GM18502 (cell line): Measurements from ENCODE around the gene TRIM46.
"Not testable (repeated sequence)": the region's sequence is repeated elsewhere in the genome, so short reads cannot be mapped to it uniquely, and the experiment has no call there.

Experiments used
- ATAC-seq: cut with Tn5 transposase; IDR thresholded peaks from one replicate; pipeline ENCODE4 v1.9.1; 2021; ENCODE audit warnings: mild to moderate bottlenecking; ENCODE audit not compliant: unreplicated experiment, poor library complexity

The TRIM46 gene

DNA sequence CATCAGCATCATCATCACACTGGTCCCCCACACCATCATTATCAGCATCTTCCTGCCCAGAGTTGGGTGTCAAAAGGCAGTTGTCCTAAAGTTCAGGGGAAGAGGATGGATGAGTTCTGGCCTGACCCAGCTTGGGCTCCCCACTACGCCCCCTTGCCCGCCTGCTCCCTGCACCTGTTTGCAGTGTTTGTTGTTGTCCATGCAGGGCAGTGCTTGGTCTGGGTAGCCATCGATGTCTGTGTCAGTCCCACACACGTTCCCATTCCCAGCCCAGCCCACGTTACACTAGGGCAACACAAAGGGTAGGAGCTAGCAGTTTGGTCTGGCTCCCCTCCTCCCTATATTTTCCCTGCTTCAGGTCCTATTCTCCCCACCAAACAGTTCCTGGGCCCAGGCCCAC is 27.3 kb downstream of the TRIM46 start:
- no peak for ATAC-seq

DNA sequence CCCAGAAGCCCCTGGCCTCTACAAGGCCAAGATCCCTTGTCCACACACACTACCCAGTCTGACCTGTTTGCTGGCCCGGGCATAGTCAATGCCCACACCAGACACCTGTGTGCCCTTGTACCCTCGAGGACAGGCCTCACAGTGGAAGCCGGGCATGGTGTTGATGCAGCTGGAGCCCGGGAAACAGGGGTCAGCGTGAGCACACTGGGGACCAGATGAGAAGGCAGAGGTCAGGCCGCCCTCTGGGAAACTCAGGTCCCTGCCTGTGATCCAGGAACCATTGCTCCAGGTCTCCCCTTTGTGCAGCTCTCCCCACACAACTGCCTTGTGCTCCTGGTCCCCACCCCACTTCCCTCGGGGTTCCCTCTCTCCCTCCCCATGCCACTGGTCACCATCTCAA is 28.5 kb downstream of the TRIM46 start:
- ATAC-seq, result no peak

DNA sequence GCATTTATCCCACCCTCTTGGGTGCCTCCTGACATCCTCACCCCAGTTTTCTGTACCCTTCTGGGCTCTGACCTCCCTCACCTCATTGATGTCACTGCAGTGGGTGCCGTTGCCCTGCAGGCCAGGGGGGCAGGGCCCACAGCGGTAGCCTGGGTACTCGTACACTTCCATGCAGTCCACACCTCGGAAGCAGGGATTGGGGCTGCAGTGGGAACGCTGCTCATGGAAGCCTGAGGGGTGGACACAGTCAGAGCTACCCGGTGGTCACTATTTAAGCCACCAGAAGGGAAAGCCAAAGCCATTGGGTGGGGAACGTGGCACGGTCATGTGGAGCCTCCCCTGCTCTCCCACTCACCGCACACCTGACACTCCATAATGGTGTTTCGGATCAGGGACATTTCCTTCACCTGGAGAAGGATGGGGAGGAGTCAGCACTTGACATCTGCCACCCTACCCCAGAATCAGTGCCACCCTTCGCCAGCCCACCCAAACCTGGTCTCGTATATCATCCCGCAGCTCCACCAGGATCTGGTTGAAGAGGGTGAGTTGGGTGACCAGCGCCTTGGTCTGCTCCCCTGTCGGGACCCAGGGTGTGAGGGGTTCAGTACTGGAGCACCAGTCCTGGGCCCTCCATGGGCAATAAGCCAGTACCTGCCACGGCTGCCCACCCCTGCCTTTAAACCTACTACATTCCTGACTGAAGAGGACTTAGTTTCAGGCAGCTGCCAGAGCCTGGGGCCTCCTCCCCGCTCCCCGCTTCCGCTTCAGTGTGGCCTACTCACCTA is 29.3 kb downstream of the TRIM46 start:
- no peak for ATAC-seq

DNA sequence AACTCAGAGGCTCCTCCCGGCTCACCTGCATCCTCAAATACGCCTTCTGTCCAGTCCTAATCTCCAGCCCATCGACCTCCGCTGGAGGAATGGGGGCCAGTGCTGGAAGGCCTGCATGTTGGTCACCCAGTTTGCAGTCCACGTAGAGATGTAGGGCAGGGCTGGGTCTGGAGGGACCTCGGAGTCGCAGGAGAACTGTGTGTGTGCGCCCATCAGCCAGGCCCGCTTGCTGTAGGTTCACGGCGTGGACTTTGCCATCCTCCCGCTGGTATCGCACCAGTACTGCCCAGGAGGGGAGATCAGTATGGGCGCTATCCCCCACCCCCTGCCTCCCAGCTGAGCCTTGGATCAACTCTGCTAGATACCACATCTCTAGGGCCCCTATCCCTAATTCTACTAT is 31.4 kb downstream of the TRIM46 start:
- ATAC-seq, result no peak

DNA sequence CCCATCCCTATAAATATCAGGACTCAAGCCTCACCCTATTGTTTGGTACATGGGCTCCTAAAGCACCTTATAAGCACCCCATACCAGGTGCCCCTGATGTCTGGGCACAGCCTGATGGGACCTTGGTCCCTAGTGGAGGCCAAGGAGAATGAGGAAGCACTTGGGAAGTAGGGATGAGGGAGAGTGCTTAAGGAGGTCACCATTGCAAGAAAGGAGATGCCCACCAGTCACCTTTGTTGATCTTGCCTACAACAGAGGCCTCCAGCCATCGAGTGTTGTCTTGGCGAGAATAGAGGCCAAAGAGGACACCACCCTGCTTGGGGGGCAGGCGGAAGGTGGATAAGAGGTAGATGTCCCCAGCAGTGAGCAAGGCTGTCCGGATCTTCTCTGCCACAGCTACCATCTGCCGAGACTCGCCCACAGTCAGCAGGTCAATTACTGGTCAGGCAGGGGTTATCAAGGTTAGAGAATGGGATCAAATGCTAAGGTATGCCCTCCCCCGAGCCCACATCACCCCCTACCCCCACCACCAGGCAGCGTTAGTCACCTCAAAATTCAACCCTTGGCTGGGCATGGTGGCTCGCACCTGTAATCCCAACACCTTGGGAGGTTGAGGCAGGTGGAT is 32.4 kb downstream of the TRIM46 start:
- ATAC-seq, result no peak

DNA sequence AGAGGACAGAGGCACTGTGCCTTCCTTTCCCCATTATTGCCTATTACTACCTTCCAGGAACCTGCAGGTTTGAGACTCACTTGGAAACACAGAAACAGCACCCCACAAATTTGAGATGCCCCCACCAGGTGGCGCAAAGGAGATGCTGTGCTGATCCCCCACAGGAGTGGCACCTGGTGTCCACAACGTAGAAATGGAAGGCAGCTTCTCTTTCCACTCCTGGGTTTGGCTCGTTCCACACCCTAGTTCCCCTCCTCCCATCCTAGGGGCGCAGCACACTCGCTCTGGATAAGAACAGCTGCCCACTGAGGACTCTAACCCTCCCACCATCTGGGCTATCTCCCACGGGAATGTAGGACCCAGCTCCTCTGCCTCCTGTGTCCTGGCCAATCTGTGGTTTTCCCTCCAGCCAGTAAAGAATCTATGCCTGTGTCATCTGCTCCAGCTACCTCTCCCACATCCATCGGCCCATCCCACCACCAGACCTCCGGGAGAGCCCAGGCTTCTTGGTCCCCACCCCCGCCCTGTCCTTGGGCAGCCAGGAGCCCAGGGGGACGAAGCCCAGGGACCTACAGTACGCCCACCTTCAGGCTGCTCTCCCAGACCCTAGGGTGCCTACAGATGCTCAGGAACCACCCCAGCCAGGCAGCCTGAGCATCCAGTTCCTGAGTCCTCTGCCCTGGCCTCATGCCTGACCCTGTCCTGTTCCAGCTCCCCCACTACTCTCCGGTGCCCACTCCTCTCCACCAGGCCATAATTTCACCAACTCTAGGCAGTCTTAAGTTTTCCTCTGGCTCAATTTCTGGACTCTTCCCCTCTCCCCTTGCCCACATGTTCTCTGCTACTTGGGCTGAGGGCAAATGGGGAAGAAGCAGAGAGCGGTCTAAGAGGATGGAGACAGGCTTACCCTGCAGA is 33.5 kb downstream of the TRIM46 start:
- ATAC-seq, result no peak

DNA sequence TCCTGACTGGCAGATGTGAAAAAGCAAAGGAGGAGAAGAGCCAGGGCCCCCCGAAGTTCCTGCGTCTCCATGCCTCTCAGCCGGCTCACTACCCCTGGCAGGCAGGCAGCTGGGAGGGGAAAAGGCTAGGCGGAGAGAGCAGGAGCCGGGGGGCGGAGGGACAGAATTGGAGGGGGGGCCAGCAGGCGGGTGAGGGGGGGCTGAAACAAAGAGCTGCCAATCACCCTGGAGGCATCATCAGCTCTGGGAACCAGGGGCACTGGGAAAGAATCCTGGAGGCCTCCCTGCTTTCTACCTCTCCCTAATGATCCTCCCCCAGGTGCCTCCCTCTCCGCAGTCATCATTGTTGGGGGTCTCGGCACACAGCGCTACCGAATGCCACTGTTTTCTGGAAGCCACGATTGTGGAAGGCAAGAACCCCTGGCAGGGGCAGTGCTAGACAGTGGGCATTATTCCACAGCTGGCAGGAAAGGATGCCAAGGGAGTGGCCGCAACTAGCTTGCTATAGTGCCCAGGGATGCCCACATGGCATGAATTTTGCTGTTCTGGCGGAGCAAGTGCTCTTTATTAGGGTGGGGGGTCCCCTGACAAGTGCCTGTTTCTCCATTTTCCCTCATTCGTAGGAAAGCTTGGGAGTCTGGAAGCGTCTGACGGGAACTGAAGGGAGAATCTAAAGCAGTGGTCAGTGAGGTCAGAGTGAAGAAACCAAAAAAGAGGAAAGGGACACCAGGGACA is 34.3 kb downstream of the TRIM46 start, which contains the start of gene THBS3:
Gene THBS3 (minus strand): TSS at position 92 of the 735 bp plus-strand sequence. CDS start 21 bp downstream, at position 71.
- ATAC-seq, result no peak

DNA sequence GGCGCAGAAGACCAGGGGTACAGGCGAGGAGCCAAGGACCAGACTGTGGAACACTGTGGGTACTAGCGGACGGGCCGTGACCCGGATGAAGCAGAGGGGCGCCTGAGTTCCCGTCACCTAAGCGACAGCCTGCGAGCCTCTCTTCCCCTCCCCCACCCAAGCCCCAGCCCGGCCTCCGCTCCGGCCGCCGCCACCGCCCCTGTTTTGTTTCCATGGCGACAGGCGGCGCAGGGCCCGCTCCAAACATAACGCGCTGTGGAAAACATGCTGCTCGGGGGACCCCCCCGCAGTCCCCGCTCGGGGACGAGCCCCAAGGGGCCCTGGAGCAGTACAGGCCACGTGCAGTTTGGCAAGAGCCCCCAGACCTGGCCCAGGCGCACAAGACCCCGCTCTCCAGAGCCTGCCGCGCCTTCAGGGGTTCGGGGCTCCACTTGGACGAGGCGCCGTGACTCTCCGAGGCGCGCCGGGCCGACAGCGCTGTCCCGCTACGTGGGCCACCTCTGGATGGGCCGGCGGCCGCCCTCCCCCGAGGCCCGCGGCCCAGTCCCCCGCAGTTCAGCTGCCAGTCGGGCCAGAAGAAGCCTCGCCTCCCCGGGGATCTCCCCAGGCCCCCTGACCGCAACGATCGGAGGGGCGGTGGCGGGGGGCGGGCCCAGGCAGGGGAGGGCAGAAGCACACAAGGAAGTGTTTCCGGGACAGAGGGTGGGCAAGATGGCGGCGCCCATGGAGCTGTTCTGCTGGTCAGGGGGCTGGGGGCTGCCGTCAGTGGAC is 35.1 kb downstream of the TRIM46 start, which contains the start of gene MTX1:
Gene MTX1 (plus strand): TSS at position 155 of the 771 bp plus-strand sequence. CDS start 110 bp downstream, at position 265.
- ATAC-seq, result peak; percentile 80

DNA sequence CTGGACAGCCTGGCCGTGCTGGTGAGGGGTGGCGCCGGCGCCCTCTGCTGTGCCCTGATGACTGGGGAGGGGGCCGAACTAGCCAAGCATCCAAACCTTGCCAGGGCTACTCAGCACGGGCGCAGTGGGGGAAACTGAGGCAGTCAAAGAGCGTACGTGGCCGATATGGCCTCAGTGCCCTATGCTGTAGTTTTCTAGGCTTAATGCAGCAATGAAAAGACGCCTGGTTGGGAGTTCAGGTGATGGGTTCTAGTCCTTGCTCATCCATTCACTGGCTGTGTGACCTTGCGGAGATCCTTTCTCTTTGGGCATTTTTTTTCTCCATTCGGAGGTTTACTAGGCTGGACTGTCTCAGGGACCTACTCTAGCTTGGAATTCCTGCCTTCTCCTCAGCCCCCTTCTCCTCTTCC is 35.7 kb downstream of the TRIM46 start:
- no peak for ATAC-seq

DNA sequence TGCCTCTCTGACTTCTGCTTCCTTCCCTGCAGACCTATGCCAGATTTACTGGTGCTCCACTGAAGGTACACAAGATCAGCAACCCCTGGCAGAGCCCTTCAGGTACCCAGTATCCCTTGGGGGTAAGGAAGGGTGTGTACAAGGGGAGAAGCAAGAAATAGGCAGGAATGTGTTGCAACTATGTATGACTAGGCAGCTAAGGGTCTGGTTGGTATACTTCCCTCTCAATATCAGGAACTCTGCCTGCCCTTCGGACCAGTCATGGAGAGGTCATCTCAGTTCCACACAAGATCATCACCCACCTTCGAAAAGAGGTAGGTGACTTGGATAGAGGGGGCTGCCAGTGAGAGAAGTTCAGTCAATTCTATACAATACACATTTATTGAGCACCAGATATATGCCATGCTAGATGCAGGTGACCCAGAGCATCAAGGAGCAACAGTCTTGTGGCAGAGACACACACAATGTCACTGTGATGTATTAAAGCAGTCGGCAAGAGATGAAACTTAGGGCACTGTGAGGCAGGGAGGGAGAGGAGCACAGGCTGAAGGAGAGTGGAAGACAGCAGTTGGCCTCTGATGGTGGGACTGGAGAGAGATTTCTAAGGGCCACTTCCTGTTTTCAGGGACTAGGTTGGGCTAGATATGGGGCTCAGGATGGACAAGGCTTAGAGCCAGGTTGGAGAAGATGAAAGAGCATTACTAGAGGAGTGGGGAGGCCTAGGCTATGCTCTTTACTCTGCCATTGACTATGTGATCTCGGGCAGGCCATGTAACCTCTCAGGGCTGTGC is 36.9 kb downstream of the TRIM46 start:
- ATAC-seq, result no peak

DNA sequence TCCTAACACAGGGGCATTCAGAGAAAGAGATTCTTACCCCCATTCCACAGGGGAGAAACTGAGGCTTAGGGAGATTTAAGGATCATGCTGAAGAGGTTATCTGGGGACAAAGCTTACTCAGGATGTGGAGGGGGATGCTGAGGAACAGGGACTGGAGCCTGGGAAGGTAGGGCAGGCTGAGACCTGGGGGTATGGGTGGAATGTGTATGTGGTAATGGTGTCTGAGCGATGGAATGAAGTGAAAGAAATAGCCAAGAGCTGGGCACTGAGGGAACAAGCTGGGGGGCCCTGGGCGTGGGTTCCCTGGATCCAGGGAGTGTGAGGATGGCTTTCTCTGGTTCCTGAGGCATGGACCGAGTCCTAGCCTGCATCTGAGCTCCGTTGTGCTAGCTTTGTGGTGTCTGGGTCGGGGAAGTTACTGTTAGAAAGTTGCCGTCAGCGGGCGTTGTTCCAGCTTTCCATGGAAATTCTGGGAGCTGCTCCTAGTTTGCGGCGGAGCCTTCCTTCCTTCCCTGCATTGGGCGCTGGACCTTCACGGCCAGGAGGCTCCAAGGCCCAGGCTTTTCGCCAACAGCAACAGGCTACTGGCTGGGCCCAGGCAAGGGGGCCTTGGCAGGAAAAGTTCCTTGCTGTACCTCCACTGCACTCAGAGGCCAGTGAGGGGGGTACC is 37.9 kb downstream of the TRIM46 start:
- not testable (repeated sequence) for ATAC-seq

DNA sequence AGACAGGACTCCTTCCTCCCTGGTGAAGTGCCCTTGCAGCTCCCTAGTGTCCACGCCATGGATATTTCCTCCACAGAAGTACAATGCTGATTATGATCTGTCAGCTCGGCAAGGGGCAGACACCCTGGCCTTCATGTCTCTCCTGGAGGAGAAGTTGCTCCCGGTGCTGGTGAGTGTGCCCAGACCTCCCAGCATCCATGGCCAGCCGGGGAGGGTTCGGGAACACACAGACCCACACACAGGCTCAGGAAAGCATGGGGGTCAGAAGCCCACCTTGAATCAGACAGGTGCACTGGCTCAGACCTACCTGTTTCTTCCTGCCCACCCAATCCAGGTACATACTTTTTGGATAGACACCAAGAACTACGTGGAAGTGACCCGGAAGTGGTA is 38.4 kb downstream of the TRIM46 start:
- ATAC-seq, result not testable (repeated sequence)

DNA sequence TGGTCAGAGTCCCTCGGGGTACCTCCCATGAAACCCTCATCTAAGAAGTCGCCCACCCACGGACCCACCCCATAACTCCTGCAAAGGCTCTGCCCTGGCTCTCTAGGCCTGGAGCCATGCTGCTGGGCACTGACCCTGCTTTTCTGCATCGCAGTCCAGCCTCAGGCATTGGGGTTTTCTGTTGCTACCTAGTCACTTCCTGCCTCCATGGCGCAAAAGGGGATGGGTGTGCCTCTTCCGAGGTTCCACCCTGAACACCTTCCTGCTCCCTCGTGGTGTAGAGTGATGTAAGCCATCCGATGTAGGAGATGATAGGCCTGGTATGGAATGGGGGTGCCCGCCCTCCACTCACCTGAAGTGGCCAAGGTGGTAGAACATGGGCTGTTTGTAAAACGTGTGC is 41.1 kb downstream of the TRIM46 start:
- not testable (repeated sequence) for ATAC-seq

DNA sequence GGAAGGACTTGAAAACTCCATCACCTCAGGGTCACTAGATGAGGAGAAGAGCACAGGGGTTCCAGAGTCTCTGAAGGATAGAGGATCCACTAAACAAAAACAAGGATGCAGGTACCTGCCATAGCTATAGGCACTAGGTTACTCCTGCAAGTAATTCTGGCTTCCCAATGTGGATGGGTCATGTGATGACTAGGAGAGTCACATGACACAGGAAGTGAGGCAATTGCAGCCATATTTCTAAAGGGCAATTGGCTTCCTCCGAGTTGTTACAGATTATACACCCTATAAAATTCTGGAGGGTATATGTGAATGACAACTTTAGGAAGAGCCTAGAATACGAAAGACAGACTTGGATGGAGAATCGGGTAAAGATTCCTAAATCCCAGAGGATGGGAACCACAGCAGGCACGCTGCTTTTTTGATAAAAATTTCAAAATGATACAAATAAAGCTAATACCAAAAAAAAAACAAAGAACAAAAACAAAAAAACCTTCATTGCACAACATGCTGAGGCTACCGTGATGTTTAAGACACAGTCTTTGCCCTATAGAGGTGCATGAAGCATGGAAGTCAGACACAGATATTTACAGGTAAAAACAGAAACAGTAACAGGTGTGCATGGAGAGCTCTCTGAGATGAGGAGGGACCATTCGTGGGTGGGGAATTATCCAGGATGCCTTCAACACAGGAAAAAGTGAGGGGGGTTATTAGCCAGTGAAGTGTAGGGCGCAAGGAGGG is 45.4 kb downstream of the TRIM46 start:
- ATAC-seq, result no peak

DNA sequence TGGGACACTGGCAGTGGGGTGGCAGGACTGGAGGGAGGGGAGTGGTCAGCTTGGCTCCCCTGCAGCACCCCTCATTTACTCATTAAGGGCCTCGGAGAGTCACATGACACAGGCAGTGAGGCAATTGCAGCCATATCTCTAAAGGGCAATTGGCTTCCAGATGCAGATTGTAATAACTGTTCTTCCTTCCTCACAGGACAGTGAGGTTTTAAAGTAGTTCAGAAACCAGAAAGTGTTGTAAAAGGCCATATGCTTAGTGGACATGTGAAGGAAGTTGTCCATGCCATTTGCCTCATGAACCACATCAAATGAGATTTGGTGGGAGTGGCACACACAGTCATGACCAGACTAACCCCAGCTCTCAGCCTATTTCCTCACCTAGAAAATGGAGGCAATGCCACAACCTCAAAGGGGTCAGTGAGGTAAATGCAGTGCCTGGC is 46.0 kb downstream of the TRIM46 start:
- no peak for ATAC-seq

DNA sequence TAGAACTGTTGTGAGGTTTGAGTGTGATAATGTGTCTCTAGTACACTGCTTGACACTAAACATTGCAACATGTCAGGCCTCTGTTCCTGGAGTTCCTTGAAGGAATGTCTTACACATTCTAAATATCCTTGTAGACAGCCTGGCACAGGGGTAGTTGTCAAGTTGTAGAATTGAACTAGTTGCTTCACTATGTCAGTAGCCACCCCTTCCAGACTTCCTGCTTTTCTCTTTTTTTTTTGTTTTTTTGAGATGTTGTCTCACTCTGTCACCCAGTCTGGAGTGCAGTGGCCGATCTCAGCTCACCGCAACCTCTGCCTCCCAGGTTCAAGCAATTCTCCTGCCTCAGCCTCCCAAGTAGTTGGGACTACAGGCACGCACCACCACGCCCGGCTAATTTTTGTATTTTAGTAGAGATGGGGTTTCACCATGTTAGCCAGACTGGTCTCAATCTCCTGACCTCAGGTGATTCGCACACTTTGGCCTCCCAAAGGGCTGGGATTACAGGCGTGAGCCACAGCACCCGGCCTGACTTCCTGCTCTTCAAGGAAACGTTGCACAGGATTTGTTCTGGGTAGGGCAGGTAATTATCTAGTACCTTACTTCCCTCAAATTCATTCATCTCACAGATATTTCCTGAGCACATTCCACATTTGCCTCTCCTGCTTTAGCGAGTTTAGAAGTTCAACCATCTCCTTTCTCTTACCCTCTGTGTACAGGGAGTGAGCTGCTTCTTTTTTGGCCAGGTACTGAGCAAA is 46.7 kb downstream of the TRIM46 start:
- not testable (repeated sequence) for ATAC-seq

DNA sequence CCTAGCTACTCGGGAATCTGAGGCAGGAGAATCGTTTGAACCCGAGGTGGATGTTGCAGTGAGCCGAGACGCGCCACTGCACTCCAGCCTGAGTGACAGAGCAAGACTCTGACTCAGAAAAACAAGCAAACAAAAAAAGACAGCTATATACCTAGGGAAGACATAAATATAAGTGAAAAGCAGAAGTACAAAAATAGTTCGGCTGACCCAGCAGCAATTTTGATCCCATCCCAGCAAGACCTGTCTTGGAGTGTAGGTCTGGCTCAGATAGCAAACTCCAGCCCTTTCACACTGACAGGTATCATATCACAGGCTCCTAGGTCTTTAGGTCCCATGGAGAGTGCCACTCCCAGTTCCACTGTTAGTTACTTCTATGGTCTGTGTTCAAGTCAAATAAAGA is 49.4 kb downstream of the TRIM46 start:
- ATAC-seq, result no peak
